GM23338 (cell line): Measurements from ENCODE around the gene ZBTB39.

Source experiments
- CREB1 ChIP-seq: fragments of 250-450 bp; sonication (Bioruptor Pico); IDR thresholded peaks from 2 replicates; pipeline ENCODE4 v1.5.0; 2020; ENCODE audit warnings: low read depth, mild to moderate bottlenecking, moderate library complexity
- CTCF ChIP-seq, 2 experiments: fragments of 200-600 bp in 1 of 2; sonication (generic) in 1 of 2; conservative IDR thresholded peaks; 2 replicates each; pipeline versions ENCODE4 v1.5.1 to v1.6.1; 2016 to 2017; ENCODE audit warnings: antibody characterized with exemption in 2 of 2, low read depth in 2 of 2, mild to moderate bottlenecking in 2 of 2, moderate library complexity in 1 of 2
- EZH2 ChIP-seq: fragments of 200-600 bp; sonication (generic); IDR thresholded peaks from one replicate; pipeline ENCODE4 v1.8.0; 2017; ENCODE audit warnings: antibody characterized with exemption, mild to moderate bottlenecking, low read depth; ENCODE audit not compliant: unreplicated experiment

DNA sequence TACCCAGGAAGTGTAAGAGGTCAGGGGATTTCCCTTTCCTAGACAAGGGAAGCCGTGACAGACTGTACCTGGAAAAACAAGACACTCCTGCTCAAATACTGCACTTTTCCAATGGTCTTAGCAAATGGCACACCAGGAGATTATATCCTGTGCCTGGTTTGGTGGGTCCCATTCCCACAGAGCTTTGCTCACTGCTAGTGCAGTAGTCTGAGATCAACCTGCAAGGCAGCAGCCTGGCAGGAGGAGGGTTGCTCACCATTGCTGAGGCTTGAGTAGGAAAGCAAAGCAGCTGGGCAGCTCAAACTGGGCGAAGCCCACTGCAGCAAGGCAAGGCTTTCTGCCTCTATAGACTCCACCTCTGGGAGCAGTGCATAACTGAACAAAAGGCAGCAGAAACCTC lies 47.9 kb downstream of the ZBTB39 start:
- TF ChIP-seq EZH2 (no peak), CREB1 (no peak), CTCF (conservative IDR thresholded peaks at IDR 0.05; ENCODE audit: low read depth in 2 of 2) (no peak)
